GM12878 (cell line): ENCODE results near the gene LEFTY1. TPM values are rescaled to one million over a fixed set of nuclear protein-coding genes. Genes with fewer than 3 reads are reported as not detected.

Experiments
- ATAC-seq: fragments of 200-7000 bp; cut with Tn5 transposase; 3 replicates; pipeline ENCODE4 v1.9.1; 2020; ENCODE audit warnings: mild to moderate bottlenecking, moderate library complexity
- BruUV-seq: library from RNA; stranded (reverse); fragments of 400-500 nt; replicated peaks from 2 replicates; lab custom pipeline; 2021; lab: Mats Ljungman, UMichigan
- CTCF ChIA-PET: fragments of 300-600 bp; sonication (Branson Sonifier 250); formaldehyde crosslinking; extraction: SDS; loops from one replicate; lab custom pipeline; 2021; ENCODE audit warnings: inconsistent platforms; lab: Yijun Ruan, JAX
- POLR2A ChIA-PET: fragments of 350-600 bp; formaldehyde crosslinking; extraction: SDS; loops from one replicate; lab custom pipeline; 2021; ENCODE audit warnings: inconsistent platforms; lab: Charles Lee
- RAD21 ChIA-PET: fragments of 300-600 bp; sonication (Branson Sonifier 250); formaldehyde crosslinking; loops from one replicate; lab custom pipeline; 2023; ENCODE audit warnings: antibody characterized with exemption; ENCODE audit not compliant: unreplicated experiment; lab: Charles Lee
- SMC1A ChIA-PET: fragments of 300-600 bp; sonication (Branson Sonifier 250); formaldehyde crosslinking; loops from one replicate; lab custom pipeline; 2023; ENCODE audit not compliant: unreplicated experiment, uncharacterized antibody; lab: Charles Lee
- DNase-seq: peaks from one replicate; pipeline ENCODE4 v3.0.0-alpha.2; 2011; ENCODE audit warnings: low read depth, low spot score
- FAIRE-seq: peaks from 3 replicates; lab custom pipeline; 2011; peaks lifted over from hg19 to GRCh38; lab: Jason Lieb, UNC
- H2AFZ ChIP-seq: 2 replicates; pipeline ENCODE4 v1.6.0; 2011; ENCODE audit warnings: low read depth, low read length, control low read depth; ENCODE audit not compliant: control insufficient read depth
- H3K27ac ChIP-seq: 2 replicates; pipeline ENCODE4 v1.5.1; 2011; ENCODE audit warnings: control low read depth; ENCODE audit not compliant: control insufficient read depth, insufficient read depth
- H3K27me3 ChIP-seq, 2 experiments: replicated peaks in 1 of 2; 2 replicates each; pipeline versions ENCODE4 v1.6.0 to v1.6.1; 2011; ENCODE audit warnings: low read length in 1 of 2; ENCODE audit not compliant: control insufficient read depth in 2 of 2, insufficient read depth in 2 of 2
- H3K36me3 ChIP-seq, 2 experiments: 2 replicates each; pipeline ENCODE4 v1.5.1; 2011; ENCODE audit warnings: low read length in 1 of 2; ENCODE audit not compliant: control insufficient read depth in 2 of 2, insufficient read depth in 2 of 2
- H3K4me1 ChIP-seq: 2 replicates; pipeline ENCODE4 v1.6.1; 2011; ENCODE audit warnings: mild to moderate bottlenecking, low read length, moderate library complexity, mixed read lengths; ENCODE audit not compliant: control insufficient read depth, insufficient read depth
- H3K4me2 ChIP-seq: 2 replicates; pipeline ENCODE4 v1.6.0; 2011; ENCODE audit warnings: control low read depth; ENCODE audit not compliant: control insufficient read depth, insufficient read depth
- H3K4me3 ChIP-seq: fragments of 200-600 bp; sonication (generic); 2 replicates; pipeline ENCODE4 v1.5.1; 2016
- H3K79me2 ChIP-seq: 2 replicates; pipeline ENCODE4 v1.6.0; 2011; ENCODE audit warnings: low read length; ENCODE audit not compliant: control insufficient read depth, insufficient read depth
- H3K9ac ChIP-seq: 2 replicates; pipeline ENCODE4 v1.8.0; 2011; ENCODE audit warnings: low read length, control low read depth, mixed read lengths; ENCODE audit not compliant: control insufficient read depth, insufficient read depth
- H3K9me3 ChIP-seq: replicated peaks from 3 replicates; pipeline ENCODE4 v1.5.1; 2011; ENCODE audit warnings: mild to moderate bottlenecking, low read length; ENCODE audit not compliant: control insufficient read depth, insufficient read depth
- H4K20me1 ChIP-seq: 2 replicates; pipeline ENCODE4 v1.6.0; 2011; ENCODE audit not compliant: control insufficient read depth, insufficient read depth
- CEBPB ChIP-seq, 2 experiments: fragments of 150-350 bp in 1 of 2; IDR thresholded peaks; 2 replicates each; pipeline ENCODE4 v1.6.1; 2012 to 2014; ENCODE audit warnings: low read depth in 2 of 2, low read length in 2 of 2, borderline replicate concordance in 1 of 2, inconsistent platforms in 1 of 2
- DPF2 ChIP-seq: fragments of 450-650 bp; IDR thresholded peaks from 2 replicates; pipeline ENCODE4 v1.6.1; 2017; ENCODE audit warnings: mild to moderate bottlenecking
- FOS ChIP-seq: IDR thresholded peaks from 3 replicates; pipeline ENCODE4 v1.6.1; 2011; ENCODE audit warnings: borderline replicate concordance; ENCODE audit not compliant: insufficient read length; ENCODE audit errors: extremely low read depth
- FOXK2 ChIP-seq: fragments of 450-650 bp; IDR thresholded peaks from 2 replicates; pipeline ENCODE4 v1.6.1; 2017; ENCODE audit warnings: mild to moderate bottlenecking, moderate library complexity
- FOXM1 ChIP-seq: IDR thresholded peaks from 2 replicates; pipeline ENCODE4 v1.6.1; 2012; ENCODE audit warnings: low read depth, mild to moderate bottlenecking, inconsistent platforms, low read length, moderate library complexity
- KAT2A ChIP-seq: conservative IDR thresholded peaks from 2 replicates; pipeline ENCODE4 v1.6.1; 2011; ENCODE audit warnings: low read depth, low read length; ENCODE audit not compliant: control insufficient read depth
- MTA2 ChIP-seq: fragments of 450-650 bp; IDR thresholded peaks from 2 replicates; pipeline ENCODE4 v1.6.1; 2016; ENCODE audit warnings: low read depth, mild to moderate bottlenecking, moderate library complexity
- MTA3 ChIP-seq: IDR thresholded peaks from 2 replicates; pipeline ENCODE4 v1.6.1; 2012; ENCODE audit warnings: low read length, inconsistent platforms, borderline replicate concordance
- TCF7 ChIP-seq: IDR thresholded peaks from 2 replicates; pipeline ENCODE4 v1.6.1; 2014; ENCODE audit warnings: antibody characterized with exemption, borderline replicate concordance
- YY1 ChIP-seq: IDR thresholded peaks from 2 replicates; pipeline ENCODE4 v1.6.1; 2011; ENCODE audit warnings: low read depth, mild to moderate bottlenecking, low read length
- WGBS: methylation state at CpG from one replicate; pipeline ENCODE4 v1.1.6; 2016; ENCODE audit warnings: low lambda C conversion rate; ENCODE audit not compliant: insufficient replicate concordance, insufficient coverage; ENCODE audit errors: missing lambda C conversion rate; 5-methylcytosine and 5-hydroxymethylcytosine counted together
- in situ Hi-C: fragments of 300-500 bp; cut with MboI; formaldehyde crosslinking; loops from 9 replicates; pipeline ENCODE4 v1.14.3; 2018; ENCODE audit warnings: mixed read lengths
- intact Hi-C: fragments of 100-400 bp; cut with micrococcal nuclease; formaldehyde crosslinking; loops from one replicate; pipeline ENCODE4 v1.14.2; 2022; ENCODE audit not compliant: unreplicated experiment
- polyA plus RNA-seq, 11 experiments: library from polyadenylated mRNA; depleted of rRNA in 4 of 11; unstranded in 6 of 11; stranded (reverse) in 5 of 11; fragments of >200 nt; fragmentation: Nextera tagmentation in 4 of 11; fragmentation: Illumina TruSeq in 1 of 11; extraction: Ambion mirVana in 4 of 11; extraction: Trizol in 1 of 11; gene quantifications; 1 replicate in 1 of 11; 2 replicates in 10 of 11; pipeline versions ENCODE4 v1.2.1 to v1.2.3, GENCODE V29; 2011 to 2016; ENCODE audit warnings: inconsistent platforms in 2 of 11, missing spikeins in 2 of 11, low read depth in 1 of 11
- total RNA-seq, 4 experiments: library from RNA; depleted of rRNA in 3 of 4; stranded (reverse); fragments of >200 nt in 3 of 4; fragmentation: Illumina TruSeq in 1 of 4; extraction: Trizol in 1 of 4; gene quantifications; 2 replicates each; pipeline versions ENCODE4 v1.2.1 to v1.2.3, GENCODE V29; 2013 to 2021

LEFTY1 gene
- total and polyA plus RNA-seq, 10 of the 15 experiments (the other 5 are each of a cell fraction or from before 2014, with no cell fraction given) = 0.06 TPM; not detected in 8

DNA sequence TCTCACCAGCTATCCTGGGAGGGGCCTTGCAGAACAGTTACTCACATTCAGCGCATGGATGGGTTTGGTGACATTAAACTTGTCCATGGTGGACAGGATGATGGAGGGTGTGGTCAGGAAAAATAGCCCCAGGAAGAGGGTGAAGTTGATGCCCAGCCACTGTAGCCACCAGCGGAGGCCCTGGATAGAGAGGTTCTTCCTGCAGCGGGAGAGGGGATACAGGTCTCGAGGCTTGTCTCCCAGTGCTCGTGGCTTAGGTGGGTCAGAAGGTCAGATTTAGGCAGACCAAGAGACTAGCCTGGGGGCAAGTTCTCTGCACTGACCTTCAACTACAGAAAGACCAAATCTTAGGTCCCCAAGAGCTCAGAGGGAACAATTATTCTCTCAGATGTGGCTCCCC, 29.8 kb downstream of the LEFTY1 start:
- no peaks in the 10 kb centered on the region for H3K9me3 ChIP-seq
- CTCF ChIA-PET = interaction anchor here (0.6 kb wide), 1 partner anchor 453 kb away, joined by 3 read pairs; no protein-coding TSS in a partner anchor
- no peaks in the 10 kb centered on the region for H4K20me1 ChIP-seq
- BruUV-seq = no TSS peak
- no peak overlapping the region for H2AFZ ChIP-seq
- no peak for FAIRE-seq
- no peak overlapping the region for H3K4me3 ChIP-seq
- no peak overlapping the region for H3K27ac ChIP-seq
- H3K27me3 ChIP-seq = no peaks in the 10 kb centered on the region
- intact Hi-C loops = no loop called here
- in situ Hi-C loops = no loop called here
- POLR2A ChIA-PET = no interaction called here
- peaks cover 9 to 17% of the 10 kb centered on the region in 2 experiments for H3K36me3 ChIP-seq
- no peak overlapping the region for H3K9ac ChIP-seq
- TF ChIP-seq KAT2A (no peak), FOXK2 (no peak), DPF2 (no peak), FOXM1 (no peak), MTA3 (no peak), CEBPB (IDR thresholded peaks at IDR 0.05; ENCODE audit: borderline replicate concordance in 1 of 2, low read depth in 2 of 2, low read length in 2 of 2) (no peak), TCF7 (no peak), MTA2 (no peak), YY1 (no peak), FOS (no peak)
- DNase-seq = no peak
- no peaks in the 10 kb centered on the region for H3K79me2 ChIP-seq
- RAD21 ChIA-PET = no interaction called here
- ATAC-seq = no peak
- SMC1A ChIA-PET = interaction anchor here (2.4 kb wide), 1 partner anchor 23 kb away, joined by 10 read pairs; the partner anchor contains the start of gene TMEM63A
- no peak overlapping the region for H3K4me2 ChIP-seq
- WGBS = 98% methylated on average over 5 of the region's 5 CpGs
- peaks cover 6% of the 10 kb centered on the region for H3K4me1 ChIP-seq
